IPS DF 4.7 (cell line): ENCODE measurements around the gene STXBP5.

Source experiments
- DNase-seq: peaks from one replicate; pipeline ENCODE4 v3.0.0-alpha.2; 2013; ENCODE audit warnings: low spot score; ENCODE audit errors: extremely low read depth

STXBP5 gene

DNA sequence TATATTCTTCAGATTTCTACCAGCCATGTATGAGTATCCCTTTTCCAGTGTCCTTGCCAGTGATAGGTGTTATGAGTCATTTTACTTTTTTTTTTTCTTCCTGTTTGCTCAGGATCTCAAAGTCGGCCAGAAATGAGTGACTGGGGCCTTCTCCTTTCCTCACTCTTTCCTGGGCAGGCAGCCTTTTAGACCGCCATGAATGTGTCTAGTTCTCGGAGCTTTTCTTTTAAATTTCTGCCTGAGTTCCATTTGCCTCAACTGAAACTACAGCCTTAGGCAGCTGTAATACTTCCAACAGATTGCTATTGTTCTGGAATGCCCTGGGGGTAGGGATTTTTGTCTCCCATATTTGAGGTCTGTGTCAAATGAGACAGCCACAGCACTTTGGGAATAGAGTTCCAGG, 83.7 kb downstream of the STXBP5 start:
- DNase-seq, result no peak

DNA sequence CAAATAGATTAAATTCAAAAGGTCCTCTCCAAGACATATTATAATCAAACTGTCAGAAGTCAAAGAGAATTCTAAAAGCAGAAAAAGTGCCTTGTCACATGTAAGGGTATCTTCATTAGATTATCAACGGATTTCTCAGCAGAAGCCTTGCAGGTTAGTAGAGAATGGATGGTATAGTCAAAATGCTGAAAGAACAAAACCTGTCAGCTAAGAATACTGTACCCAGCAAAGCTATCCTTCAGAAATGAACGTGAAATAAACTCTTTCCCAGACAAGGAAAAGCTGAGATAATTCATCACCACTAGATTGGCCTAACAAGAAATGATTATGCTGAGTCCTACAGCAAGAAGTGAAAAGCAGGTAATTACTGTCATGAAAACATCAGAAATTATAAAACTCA, 92.9 kb downstream of the STXBP5 start:
- DNase-seq, result no peak

DNA sequence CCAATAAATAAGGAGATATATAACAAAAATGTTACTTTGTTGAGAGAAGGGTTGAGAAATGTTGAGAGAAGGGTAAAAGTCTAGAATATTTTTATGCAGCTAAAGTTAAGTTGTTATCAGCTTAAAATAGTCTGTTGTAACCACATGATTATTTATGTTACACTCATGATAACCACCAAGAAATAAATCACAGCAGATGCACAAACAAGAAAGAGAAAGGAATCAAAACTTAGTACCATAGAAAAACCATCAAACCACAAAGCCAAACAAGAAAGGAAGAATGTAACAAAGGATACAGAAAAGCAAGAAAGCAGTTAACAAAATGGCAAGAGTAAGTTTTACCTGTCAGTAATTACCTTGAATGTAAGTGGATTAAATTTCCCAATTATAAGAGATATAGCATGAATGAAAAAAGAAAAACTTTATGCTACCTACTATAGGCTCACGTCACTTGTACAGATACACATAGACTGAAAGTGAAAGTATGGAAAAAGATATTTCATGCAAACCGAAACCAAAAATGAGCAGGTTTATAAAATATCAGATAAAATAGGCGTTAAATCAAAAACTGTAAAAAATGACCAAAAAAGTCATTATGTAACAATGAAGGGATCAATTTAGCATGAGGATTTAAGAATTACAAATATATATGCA, 93.6 kb downstream of the STXBP5 start:
- no peak for DNase-seq

DNA sequence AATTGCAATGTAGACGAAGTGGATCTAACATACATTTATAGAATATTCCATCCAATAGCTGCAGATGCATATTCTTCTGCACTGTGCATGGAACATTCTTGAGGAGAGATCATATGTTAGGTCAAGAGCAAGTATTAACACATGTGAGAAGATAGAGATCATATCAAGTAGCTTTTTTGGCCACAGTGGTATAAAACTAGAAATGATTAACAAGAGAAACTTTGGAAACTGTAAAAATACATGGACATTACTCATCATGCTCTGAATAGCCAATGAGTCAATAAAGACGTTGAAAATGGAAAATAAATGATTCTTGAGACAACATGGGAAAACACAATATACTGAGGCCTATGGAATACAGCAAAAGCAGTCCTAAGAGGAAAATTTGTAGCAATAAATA, 94.2 kb downstream of the STXBP5 start:
- no peak for DNase-seq

DNA sequence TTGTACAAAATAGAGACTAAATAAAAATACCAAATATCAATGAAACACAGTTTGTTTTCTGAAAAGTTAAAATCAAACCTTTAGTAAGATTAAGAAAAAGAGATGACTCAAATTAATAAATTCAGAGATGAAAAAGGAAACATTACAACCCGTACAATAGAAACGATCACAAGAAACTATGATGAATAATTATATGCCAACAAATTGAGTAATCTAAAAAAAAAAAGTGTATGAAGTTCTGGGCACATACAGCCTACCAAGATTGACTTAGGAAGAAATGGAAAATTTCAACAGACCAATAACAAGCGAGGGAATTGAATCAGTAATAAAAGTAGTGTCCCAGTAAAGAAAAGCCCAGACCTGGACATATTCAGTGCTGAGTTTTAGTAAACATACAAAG, 94.8 kb downstream of the STXBP5 start:
- DNase-seq, result no peak

DNA sequence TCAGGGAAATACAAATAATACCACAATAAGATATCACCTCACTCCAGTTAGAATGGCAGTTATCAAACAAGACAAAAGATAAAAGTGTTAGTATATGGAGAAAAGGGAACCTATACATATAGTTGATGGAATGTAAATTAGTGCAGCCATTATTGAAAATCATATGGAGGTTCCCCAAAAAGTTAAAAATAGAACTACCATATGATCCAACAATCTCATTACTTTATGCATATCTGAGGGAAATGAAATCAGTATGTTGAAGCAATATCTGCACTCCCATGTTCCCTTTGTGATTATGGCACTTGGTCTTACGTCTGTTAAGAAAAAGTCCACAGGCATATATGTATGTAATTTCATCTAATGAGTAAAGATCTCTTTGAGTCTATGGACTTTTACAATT, 96.9 kb downstream of the STXBP5 start:
- no peak for DNase-seq

DNA sequence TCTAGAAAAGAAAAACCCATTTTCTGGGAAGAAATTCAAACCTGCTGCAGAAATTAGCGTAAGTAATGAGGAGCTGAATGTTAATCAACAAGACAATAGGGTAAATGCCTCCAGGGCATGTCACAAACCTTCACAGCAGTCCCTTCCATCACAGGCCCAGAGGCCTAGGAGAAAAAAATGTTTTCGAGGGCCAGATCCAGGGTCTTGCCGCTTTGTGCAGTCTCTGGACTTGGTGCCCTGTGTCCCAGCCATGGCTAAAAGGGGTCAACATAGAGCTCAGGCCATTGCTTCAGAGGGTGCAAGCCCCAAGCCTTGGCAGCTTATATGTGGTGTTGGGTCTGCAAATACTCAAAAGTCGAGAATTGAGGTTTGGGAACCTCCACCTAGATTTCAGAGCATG, 99.8 kb downstream of the STXBP5 start:
- DNase-seq, result no peak

DNA sequence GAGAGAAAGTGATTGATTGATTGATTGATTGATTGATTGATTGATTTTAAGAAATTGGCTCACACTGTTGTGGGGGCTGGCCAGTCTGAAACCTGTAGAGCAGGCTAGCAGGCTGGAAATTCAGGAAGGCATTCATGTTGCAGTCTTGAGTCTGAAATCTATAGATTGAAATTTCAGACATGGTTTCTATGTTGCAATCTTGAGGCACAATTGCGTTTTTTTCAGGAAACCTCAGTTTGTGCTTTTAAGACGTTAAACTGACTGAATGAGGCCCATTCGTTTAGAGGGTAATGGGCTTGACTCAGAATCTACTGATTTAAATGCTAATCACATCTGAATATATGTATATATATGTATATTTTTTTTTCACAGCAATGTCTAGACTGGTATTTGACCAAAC, 106.3 kb downstream of the STXBP5 start:
- no peak for DNase-seq

DNA sequence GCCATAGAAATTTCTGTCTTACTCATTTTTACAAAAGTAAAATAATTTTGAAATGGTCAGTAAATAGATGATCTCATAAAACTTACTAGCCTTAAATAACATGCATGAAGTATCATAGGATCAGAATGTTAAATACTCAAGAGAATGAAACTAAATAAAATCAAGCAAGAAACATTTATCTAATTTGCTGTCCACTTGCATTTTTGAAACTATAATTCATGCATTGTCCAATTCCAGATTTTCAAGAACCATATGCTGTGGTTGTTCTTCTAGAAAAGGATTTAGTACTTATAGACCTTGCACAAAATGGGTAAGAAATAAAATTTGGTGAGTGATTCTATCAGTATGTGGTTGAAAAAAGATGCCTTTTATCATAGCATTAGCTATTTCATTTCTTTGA, 107.0 kb downstream of the STXBP5 start:
- no peak for DNase-seq

DNA sequence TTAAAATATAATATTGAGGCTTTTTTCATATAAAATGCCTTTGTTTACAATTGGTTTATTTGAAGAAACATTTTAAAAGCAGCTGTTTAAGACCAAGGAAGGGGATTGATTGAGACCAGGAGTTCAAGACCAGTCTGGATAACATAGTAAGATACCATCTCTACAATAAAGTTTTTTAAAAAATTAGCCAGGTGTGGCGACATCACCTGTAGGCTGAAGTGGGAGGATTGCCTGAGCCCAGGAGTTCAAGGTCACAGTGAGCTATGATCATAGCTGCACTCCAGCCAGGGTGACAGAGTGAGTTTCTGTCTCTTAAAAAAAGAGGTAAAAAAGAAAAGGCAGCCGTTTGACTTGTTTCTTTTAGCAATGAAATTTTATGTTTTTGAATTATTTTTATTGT, 117.0 kb downstream of the STXBP5 start:
- no peak for DNase-seq

DNA sequence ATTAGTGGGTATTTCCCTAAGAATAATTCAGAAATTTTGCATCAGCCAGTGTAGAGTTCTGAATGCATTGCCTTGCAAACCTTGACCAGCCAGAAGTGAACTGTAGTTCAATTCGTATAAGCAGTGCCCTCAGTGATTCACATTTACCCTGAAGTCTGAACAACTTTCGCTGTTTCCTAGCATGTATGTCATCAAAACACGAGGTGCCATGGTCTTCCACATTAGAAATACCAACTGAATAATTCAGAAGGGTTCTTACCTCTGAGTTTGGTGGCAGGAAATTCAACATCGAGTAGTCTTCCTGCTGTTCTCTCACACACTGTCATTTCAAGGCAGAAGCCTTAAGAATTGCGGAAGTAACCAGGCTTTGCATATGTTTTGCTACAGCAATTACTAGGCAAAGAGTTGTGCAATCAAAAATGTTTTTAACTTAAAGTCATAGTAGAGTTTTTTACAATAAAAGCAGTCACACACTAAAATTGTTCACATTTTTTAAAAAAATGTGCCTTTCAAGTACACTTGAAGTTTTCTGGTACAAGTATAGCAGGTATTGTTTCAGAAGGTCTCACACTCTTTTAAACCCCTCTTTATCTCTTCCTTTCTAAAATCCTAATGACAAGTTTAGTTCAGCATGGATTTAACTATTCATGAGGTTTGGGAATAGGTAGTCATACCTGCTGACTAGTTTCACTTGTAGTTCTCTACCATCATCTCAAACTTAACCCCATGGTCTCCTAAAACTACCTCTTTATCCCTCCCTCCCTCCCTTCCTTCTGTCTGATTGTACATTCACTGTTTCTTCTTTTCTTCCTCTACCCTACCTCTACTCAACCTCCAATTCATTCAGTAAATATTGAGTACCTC, 118.3 kb downstream of the STXBP5 start:
- DNase-seq, result no peak

DNA sequence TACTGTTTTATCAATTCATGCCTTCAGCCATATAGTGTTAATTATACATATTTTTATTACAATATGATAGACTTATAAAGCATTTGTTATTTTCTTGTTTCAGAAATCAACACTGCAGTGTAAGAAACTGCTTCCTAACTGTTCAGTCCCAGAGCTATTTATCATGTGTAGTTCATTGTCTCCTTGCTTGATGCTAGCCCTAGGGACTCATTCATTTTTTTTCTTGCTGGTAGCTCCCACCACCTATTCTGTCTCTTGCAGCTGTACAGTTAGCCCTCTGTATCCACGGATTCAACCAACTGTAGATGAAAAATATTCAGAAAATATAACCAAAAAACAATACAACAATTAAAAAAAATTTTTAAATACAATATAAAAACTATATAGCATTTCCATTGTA, 121.3 kb downstream of the STXBP5 start:
- DNase-seq, result no peak

DNA sequence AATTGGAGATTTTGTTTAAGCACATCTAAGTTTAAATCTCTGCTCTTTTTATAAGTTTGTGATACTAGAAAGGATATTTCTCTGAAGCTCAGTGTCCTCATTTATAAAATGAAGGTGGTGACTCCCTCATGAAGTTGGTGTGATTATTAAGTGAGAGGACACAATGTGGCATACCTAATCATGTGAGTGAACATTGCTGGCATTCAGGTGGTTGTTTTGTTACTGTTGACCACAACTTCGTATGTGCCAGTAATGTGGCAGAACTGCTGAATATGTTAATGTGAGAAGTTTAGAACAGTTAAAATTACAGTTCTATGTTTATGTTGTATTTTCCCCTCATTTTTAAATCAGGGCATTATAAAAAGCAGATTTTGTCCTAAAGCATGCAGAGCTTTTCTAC, 127.2 kb downstream of the STXBP5 start:
- DNase-seq, result no peak

DNA sequence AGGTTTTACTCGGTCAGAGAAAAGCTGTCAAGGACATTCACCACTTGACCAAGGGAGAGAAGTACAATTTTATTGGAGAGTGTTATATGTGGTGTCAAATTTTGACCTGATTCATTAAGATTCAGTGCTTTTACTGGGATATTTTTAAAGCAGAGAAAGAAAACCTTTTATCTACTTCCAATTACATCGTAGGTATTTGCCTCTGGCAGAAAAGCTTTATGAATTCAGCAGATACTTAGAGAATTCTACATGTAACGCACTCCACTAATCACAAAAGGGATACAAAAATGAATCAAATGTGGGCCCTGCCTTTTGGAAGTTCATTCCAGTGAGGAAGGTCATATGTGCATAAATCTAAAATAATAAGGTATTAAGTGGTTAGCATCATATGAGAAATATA, 133.7 kb downstream of the STXBP5 start:
- DNase-seq, result no peak

DNA sequence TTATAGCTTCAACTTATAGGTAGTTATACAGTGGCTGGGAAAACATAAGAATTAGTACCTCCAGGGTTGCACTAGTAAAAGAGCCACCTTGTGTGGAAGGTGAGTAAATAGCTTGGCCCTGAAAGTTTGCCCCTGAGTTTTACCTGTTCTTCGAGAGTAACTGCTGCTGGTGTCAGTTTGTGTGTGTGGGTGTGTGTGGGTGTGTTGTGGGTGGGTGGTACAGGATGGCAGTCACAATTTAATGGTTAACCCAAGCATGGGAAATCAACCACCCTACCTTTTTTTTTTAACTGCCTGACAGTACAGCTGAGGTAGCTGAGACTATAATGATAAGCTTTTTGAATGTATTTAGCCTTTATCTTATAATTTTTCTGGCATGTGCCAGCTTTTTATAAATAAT, 137.3 kb downstream of the STXBP5 start:
- no peak for DNase-seq

DNA sequence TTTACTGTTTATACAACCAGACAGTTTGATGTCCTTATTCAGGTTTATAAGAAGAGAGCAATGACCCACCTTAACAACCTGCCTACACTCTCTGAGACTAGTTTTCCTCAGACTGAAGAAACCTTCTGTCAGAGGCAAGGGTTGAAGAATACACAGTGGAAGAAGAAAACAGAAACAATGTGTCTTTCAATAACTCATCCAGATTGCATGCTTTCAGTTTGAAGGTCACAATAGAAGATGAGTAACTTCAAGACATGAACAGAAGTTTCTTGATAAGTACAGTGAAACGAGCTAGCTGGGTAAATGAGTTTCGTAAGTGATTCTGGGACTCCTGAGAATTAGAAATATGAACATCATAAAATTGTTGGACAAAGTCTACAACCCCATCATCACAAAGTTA, 141.7 kb downstream of the STXBP5 start:
- DNase-seq, result no peak

DNA sequence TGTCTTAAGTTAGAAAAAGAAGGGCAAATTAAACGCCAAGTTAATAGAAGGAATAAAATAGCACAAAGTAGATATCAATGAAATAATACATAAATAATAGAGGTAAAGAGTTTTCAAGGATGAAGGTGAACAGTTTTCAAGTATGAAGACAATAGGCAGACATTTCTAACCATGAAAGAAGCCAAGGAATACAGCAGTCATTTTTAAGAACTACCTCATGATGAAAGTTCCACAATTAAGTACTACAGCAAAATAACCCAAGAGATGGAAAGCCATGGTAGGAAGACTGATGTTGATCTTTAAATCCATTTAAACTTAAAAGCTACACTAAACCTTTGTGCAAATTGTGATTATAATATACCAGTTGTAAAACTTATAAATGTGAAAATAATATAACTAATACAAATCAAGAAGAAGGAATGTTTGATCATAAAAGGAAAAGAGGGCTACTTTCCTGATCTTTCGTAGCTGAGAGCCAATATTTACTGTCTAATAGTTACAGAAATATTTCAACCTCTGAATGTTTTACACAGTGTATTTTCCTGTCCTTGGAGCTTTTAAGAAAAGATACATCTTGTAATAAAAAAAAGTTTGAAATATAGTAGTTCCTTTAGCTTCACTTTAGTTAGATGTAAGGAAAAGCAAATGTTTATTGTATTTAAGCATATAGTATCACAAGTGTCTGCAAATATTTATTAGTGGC, 143.1 kb downstream of the STXBP5 start:
- DNase-seq, result no peak

DNA sequence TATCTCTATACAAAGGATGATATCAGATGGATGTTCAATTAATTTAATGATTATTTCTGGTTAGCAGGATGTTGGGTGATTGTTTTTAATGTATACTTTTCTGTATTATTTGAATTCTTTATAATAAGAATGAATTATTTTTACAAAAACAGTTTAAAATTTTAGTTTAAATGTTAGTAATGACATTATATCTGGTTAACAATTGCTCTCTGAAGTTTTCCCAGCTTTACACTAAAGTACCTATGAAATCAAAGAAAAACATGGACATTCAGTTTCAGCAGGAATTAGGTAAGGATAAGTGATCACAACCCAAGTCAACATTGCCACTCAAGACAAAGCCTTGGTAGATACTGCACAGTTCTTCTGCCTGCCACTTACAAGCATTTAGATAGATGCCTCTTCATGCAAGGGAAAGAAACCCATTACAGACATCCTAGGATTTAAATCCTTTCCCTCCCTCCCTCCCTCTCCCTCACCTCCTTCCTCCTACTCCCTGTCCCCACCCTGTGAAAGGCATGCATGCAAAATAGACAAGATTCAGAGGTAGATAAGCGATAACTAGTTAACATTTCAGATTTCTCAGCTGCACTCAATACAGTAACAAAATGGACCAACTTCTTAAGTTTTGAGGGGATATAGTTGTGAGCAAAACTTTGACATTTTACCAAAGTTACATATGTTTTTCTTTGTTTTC, 143.8 kb downstream of the STXBP5 start:
- DNase-seq, result no peak

DNA sequence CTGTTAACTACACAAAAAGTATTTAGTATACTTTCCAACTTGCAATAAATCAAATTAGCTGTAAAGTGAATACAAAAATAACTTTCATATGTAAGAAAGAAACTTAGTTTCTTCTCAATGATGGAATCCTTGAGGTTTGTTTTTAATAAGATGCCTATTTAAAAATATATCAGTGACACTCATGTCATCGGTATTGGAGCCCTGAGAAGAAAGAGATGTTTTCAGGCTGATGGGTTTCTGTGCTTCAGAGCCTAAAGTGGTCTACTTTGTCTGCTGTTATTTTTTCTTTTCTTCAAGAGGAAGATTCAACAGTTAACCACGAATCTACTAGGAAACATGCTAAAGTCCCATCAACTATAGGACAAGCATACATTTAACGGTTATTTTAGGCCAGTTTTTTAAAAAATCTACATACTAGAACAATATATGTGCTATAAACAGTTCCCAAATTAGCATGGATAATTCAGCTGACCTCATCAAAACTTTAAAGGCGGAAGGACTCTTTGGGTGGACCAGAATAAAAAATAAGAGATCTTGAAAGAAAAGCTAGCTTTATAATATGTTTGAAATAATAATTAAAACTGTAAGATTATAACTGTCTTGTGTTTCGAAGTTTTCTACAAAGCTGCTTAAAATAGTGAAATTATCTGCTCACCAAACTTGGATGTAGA, 157.2 kb downstream of the STXBP5 start:
- no peak for DNase-seq

DNA sequence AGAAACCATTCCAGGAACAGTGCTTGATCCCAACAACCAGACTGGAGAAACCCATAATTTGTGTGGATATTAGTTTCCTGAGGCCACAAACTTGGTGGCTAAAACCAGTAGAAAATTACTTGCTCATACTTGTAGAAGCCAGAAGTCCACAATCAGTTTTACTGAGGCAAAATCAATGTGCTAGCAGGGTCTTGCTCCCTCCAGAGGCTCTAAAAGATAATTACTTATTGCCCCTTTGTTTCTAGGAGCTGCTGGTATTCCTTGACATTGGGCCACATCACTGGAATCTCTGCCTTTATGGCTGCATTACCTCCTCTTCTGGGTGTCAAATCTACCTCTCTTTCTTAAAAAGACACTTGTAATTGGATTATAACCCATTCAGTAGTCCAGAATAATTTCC, 162.1 kb downstream of the STXBP5 start:
- no peak for DNase-seq

DNA sequence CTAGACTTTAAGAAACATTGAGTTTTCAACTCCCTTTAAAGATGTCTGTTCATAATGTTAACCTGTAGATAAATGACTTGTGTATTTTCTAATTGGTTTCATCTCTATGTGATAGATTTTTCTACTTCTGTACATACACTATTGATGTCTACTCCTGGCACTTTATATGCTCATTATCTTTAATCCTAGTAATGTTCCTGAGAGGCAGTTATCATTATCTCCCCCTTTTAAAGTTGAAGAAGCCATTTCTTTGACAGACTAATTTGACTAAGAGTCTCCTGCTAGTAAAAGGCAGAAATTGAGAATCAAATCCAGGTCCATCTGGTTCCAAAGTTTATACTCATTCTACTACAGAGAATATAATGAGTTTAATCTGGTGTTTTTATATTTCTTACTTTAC, 167.1 kb downstream of the STXBP5 start:
- no peak for DNase-seq
